Chondrocyte (in vitro differentiated cells): ENCODE data around the gene KLHL7. TPM values are rescaled to one million over a fixed set of nuclear protein-coding genes. Genes with fewer than 3 reads are reported as not detected.
"Not testable (repeated sequence)": the region's sequence is repeated elsewhere in the genome, so short reads cannot be mapped to it uniquely, and the experiment has no call there.

Source experiments
- DNase-seq: peaks from one replicate; pipeline ENCODE4 v3.0.0; 2021; ENCODE audit warnings: mixed read lengths, low spot score
- H3K27ac Mint-ChIP-seq: one replicate; pipeline ENCODE4 v1.8.0; 2021; ENCODE audit warnings: mild to moderate bottlenecking, moderate library complexity, mixed read lengths; ENCODE audit not compliant: unreplicated experiment
- H3K27me3 Mint-ChIP-seq: 2 replicates; pipeline ENCODE4 v1.8.0; 2021; ENCODE audit warnings: low read depth, mixed read lengths
- H3K36me3 Mint-ChIP-seq: 2 replicates; pipeline ENCODE4 v1.8.0; 2021; ENCODE audit warnings: low read depth, mixed read lengths
- H3K4me1 Mint-ChIP-seq: 2 replicates; pipeline ENCODE4 v1.8.0; 2021; ENCODE audit warnings: low read depth, mild to moderate bottlenecking, mixed read lengths
- H3K4me3 Mint-ChIP-seq: one replicate; pipeline ENCODE4 v1.8.0; 2021; ENCODE audit warnings: mild to moderate bottlenecking, moderate library complexity, mixed read lengths; ENCODE audit not compliant: unreplicated experiment
- H3K9me3 Mint-ChIP-seq: 2 replicates; pipeline ENCODE4 v1.8.0; 2021; ENCODE audit warnings: low read depth, mixed read lengths
- total RNA-seq: library from RNA; stranded (reverse); gene quantifications from 3 replicates; pipeline ENCODE4 v1.2.1, GENCODE V29; 2021
- TF ChIP-seq, protein P1 (sequence below): fragments of 200-600 bp; sonication (generic); IDR thresholded peaks from 2 replicates; pipeline ENCODE4 v1.5.0; 2021; ENCODE audit warnings: antibody characterized with exemption, mild to moderate bottlenecking, moderate library complexity

Gene KLHL7
- total RNA-seq, 1 donor from 2014 or later: 38.1 TPM

DNA sequence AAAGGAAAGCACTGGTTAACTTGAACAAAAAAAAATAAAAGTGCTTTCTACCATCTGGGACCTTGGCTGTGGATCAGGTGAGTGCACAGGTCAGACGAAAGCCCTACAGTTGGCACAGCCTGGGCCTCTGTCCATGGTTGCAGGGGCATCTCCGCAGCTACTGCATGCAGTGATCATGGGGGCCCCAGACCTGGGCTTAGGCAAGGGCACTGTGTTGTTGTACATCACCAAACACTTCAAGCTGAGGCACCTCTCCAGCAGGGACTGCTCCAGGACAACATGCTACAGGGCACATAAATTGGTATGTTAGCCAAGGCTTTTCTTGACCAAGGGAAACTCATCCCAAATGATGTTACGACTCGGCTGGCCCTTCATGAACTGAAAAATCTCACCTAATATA is 23.5 kb downstream of the KLHL7 start:
- H3K4me1 Mint-ChIP-seq: no peaks in the 10 kb centered on the region
- H3K36me3 Mint-ChIP-seq: peaks cover 26% of the 10 kb centered on the region
- no peak for DNase-seq
- TF ChIP-seq, protein P1, sequence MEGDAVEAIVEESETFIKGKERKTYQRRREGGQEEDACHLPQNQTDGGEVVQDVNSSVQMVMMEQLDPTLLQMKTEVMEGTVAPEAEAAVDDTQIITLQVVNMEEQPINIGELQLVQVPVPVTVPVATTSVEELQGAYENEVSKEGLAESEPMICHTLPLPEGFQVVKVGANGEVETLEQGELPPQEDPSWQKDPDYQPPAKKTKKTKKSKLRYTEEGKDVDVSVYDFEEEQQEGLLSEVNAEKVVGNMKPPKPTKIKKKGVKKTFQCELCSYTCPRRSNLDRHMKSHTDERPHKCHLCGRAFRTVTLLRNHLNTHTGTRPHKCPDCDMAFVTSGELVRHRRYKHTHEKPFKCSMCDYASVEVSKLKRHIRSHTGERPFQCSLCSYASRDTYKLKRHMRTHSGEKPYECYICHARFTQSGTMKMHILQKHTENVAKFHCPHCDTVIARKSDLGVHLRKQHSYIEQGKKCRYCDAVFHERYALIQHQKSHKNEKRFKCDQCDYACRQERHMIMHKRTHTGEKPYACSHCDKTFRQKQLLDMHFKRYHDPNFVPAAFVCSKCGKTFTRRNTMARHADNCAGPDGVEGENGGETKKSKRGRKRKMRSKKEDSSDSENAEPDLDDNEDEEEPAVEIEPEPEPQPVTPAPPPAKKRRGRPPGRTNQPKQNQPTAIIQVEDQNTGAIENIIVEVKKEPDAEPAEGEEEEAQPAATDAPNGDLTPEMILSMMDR: no peak
- H3K27me3 Mint-ChIP-seq: no peaks in the 10 kb centered on the region
- no peak overlapping the region for H3K27ac Mint-ChIP-seq
- H3K9me3 Mint-ChIP-seq: peaks cover 15% of the 10 kb centered on the region
- no peak overlapping the region for H3K4me3 Mint-ChIP-seq

DNA sequence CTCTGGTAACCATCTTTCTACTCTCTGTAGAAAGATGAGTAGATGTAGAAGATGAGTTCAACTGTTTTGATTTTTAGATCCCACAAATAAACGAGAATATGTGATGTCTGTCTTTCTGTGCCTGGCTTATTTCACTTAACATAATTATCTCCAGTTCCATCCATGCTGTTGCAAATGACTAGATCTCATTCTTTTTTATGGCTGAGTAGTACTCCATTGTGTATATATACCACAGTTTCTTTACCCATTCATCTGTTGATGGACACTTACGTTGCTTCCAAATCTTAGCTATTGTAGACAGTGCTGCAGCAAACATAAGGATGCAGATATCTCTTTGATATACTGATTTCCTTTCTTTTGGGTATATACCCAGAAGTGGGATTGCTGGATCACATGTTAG is 26.2 kb downstream of the KLHL7 start:
- H3K27me3 Mint-ChIP-seq, DNase-seq, H3K4me3 Mint-ChIP-seq, H3K27ac Mint-ChIP-seq, H3K4me1 Mint-ChIP-seq: not testable (repeated sequence)
- Mint-ChIP-seq H3K9me3 (peaks cover 15% of the 10 kb centered on the region), H3K36me3 (peaks cover 24% of the 10 kb centered on the region)

DNA sequence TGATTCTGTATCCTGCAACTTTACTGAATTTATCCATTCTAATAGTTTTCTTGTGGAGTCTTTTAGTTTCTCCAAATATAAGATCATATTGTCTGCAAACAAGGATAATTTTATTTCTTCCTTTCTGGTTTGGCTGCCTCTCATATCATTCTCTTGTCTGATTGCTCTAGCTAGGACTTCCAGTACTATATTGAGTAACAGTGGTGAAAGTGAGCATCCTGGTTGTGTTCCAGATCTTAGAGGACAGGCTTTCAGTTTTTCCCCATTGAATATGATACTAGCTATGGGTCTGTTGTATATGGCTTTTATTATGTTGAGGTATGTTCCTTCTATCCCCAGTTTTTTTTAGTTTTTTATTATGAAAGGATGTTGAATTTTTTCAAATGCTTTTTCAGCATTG is 28.2 kb downstream of the KLHL7 start:
- no peak overlapping the region for H3K27ac Mint-ChIP-seq

DNA sequence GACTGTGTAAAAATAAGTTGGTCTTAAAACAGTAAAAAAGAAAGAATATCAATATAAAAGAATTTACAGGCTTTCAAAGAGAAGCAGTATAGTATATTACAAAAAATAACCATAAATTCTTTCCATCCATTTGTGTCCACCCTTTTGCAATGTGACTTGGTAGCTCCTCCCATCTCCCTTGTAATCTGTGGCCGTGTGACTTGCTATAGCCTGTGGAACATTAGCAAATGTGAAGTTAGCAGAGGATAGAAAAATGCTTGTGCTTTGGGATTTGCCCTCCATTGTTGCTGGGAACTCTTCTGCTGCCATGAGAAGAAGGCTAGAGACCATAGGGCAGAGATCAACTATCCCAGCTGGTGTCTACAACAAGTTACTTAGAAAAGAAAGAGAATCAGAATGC is 30.2 kb downstream of the KLHL7 start:
- Mint-ChIP-seq H3K27me3 (no peaks in the 10 kb centered on the region), H3K4me3 (no peak overlapping the region), H3K4me1 (peaks cover 4% of the 10 kb centered on the region), H3K9me3 (peaks cover 15% of the 10 kb centered on the region), H3K27ac (no peak overlapping the region), H3K36me3 (peaks cover 13% of the 10 kb centered on the region)
- TF ChIP-seq, protein P1: no peak
- DNase-seq: no peak

More for the DNA sequence above, 28.2 kb downstream of the KLHL7 start:
- H3K36me3 Mint-ChIP-seq: peaks cover 13% of the 10 kb centered on the region
- peaks cover 4% of the 10 kb centered on the region for H3K4me1 Mint-ChIP-seq
- TF ChIP-seq, protein P1: no peak
- peaks cover 15% of the 10 kb centered on the region for H3K9me3 Mint-ChIP-seq
- no peak overlapping the region for H3K4me3 Mint-ChIP-seq
- H3K27me3 Mint-ChIP-seq: no peaks in the 10 kb centered on the region
- no peak for DNase-seq

DNA sequence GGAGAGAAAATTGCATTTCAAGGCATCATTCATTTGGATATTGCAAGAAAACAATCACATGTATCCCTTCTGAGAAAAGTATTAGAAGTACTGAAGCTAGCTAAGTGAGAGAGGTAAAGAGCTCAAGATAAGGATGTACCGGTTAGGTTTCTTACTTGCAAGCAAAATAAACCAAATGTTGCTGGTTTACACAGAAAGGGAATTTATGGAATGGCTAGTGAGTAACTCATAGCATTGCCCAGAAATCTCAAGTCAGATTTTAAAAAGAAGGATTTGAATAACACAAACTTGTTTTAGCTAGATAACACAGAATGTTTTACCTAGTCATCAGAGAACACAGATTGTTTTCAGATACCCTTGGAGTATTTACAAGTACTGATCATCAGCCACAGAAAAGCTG is 30.6 kb downstream of the KLHL7 start:
- no peak overlapping the region for H3K27ac Mint-ChIP-seq
- DNase-seq: no peak
- no peak overlapping the region for H3K4me3 Mint-ChIP-seq
- no peaks in the 10 kb centered on the region for H3K27me3 Mint-ChIP-seq
- TF ChIP-seq, protein P1: no peak
- peaks cover 4% of the 10 kb centered on the region for H3K4me1 Mint-ChIP-seq
- H3K9me3 Mint-ChIP-seq: peaks cover 15% of the 10 kb centered on the region
- peaks cover 16% of the 10 kb centered on the region for H3K36me3 Mint-ChIP-seq

DNA sequence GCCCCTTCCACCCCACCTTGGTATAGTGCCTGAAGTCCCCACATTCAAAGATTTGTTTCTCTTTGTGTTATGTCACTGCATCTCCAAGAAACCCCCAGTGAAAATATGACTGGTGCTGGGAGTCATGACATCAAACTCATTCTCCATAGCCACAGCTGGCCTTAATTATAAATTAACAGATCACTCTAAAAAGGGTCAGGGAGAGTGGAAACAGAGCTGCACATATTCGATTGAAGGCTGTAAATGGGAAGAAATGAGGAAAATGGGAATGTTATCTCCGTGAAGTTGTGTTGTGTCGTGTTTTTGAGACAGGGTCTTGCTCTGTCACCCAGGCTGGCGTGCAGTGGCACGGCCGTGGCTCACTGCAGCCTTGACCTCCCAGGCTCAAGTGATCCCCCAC is 52.1 kb downstream of the KLHL7 start:
- TF ChIP-seq, protein P1: no peak
- no peak overlapping the region for H3K27ac Mint-ChIP-seq
- DNase-seq: no peak
- H3K9me3 Mint-ChIP-seq: no peaks in the 10 kb centered on the region
- H3K4me3 Mint-ChIP-seq: no peak overlapping the region
- H3K4me1 Mint-ChIP-seq: no peaks in the 10 kb centered on the region
- no peaks in the 10 kb centered on the region for H3K27me3 Mint-ChIP-seq
- peaks cover 19% of the 10 kb centered on the region for H3K36me3 Mint-ChIP-seq
